Stimulated activated CD4-positive, alpha-beta T cell treated with anti-CD3 and anti-CD28 coated beads, TNF-alpha, amount 100 ng/mL, for 4 hours (primary cell): Measurements from ENCODE around the gene NDUFS3.
"Not testable (repeated sequence)": the region's sequence is repeated elsewhere in the genome, so short reads cannot be mapped to it uniquely, and the experiment has no call there.

ENCODE experiments used
- DNase-seq, 3 experiments: peaks; one replicate each; pipeline ENCODE4 v3.0.0-alpha.2; 2020; ENCODE audit warnings: low read depth in 3 of 3

NDUFS3 gene

DNA sequence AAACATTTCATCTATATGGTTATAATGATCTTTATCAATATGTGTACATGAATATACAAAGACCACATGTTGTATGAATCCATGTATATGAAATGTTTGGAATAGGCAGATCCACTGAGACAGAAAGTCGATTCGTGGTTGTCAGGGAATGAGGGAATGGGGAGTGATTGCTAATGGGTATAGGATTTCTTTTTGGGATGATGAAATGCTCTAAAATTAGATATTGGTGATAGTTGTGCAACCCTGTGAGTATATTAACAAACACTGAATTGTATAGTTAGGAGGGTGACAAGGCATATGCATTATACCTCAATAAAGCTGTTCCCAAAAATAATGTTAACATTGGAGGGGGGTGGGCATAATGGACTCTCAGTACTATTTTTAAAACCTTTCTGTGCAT lies 18.4 kb upstream of the NDUFS3 start:
- DNase-seq, result no peak

- not testable (repeated sequence) for DNase-seq
Observed at GRCh38 chr11:47562393-47562792, 16.5 kb upstream of the NDUFS3 start.

DNA sequence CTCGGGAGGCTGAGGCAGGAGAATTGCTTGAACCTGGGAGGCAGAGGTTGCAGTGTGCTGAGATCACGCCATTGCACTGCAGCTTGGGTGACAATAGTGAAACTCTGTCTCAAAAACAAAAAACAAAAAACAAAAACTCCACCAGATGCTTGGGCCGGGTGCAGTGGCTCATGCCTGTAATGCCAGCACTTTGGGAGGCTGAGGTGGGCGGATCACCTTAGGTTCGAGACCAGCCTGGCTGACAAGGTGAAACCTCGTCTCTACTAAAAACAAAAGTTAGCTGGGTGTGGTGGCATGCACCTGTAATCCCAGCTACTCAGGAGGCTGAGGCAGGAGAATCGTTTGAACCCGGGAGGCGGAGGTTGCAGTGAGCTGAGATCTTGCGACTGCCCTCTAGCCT lies 14.5 kb upstream of the NDUFS3 start:
- DNase-seq, result not testable (repeated sequence)

GRCh38 chr11:47564933-47565339 lies 13.9 kb upstream of the NDUFS3 start:
- no peak for DNase-seq

GRCh38 chr11:47565340-47566148 lies 13.3 kb upstream of the NDUFS3 start, which contains the start of gene PTPMT1:
Gene PTPMT1, plus strand, starts transcription at chr11:47565599. Its CDS starts 24 bp downstream, at chr11:47565623.
- DNase-seq, result peak; percentile 18 to 50 (median 23)

DNA sequence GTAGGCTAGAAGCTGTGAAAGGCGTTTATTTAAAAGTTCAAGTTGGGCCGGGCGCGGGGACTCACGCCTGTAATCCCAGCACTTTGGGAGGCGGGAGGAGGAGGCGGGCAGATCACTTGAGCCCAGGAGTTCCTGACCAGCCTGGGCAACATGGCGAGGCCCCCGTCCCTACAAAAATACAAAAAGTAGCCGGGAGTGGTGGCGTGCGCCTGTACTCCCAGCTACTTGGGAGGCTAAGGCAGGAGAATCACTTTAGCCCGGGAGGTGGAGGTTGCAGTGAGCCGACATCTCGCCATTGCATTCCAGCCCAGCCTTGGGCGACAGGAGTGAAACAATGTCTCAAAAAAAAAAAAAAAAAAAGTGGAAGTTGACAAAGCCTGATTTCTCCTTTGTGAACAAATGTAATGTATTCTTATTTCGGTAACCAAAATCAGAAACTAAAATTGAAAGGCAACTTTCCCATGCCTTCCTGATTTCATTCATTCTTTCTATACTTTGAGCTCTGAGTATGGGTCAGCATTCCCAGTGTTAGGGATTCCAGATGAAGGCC lies 12.7 kb upstream of the NDUFS3 start:
- DNase-seq, result no peak

DNA sequence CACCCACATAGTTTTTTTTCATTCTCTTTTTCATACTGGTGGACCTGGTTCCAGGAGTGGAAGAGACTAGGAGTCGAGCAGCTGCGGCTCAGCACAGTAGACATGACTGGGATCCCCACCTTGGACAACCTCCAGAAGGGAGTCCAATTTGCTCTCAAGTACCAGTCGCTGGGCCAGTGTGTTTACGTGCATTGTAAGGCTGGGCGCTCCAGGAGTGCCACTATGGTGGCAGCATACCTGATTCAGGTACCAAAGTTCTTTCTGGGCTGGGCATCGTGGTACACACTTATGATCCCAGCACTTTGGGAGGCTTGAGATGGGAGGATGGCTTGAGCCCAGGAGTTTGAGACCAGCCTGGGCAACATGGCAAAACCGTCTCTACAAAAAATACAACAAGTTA lies 9.2 kb upstream of the NDUFS3 start:
- no peak for DNase-seq

- DNase-seq, result no peak
Observed at GRCh38 chr11:47570651-47571356, 8.1 kb upstream of the NDUFS3 start.

- no peak for DNase-seq
Observed at GRCh38 chr11:47571357-47571729, 7.5 kb upstream of the NDUFS3 start.

DNA sequence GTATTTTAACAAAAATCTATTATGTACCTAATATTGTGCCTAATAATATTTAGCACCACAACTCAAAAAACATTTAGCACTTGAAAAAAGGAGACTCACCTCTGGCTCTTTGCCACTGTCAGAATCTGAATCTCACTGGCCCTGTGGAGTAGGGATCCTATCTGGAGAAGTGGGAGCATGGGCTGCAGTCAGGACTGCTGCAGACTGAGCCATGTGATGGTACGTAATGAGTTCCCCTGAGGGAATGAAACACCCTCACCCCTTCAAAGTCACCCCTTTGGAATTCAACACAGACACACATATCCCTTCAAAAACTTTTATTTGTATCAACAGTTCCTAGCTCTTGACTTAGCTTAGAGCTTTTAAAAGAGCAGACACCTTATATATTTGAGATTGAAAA lies 7.0 kb upstream of the NDUFS3 start:
- DNase-seq, result no peak

DNA sequence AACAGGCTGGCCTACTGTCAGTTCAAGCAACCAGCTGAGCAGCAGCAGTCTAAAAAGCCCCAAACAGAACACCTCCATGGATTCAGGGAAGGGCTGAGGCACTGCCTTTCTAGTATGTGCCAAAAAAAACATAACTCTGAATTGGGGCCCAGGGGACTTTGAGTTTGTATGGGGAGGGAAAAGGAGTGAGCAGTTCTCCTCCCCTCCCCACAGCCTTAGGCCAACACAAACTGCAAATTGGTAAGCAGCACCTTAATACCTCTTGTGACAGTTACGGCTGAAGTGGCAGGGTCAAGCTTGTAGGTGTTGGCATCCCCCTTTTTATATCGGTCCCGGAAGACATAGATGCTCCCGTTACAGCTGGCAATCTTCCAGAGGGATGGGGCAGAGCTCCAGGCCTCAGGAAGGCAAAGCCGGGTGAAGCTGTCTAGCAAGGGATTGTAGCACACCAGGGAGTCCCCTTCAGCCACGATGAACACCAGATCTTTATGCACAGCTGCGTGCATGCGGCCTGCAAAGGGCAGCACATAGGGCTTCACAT lies 6.1 kb upstream of the NDUFS3 start:
- no peak for DNase-seq

DNA sequence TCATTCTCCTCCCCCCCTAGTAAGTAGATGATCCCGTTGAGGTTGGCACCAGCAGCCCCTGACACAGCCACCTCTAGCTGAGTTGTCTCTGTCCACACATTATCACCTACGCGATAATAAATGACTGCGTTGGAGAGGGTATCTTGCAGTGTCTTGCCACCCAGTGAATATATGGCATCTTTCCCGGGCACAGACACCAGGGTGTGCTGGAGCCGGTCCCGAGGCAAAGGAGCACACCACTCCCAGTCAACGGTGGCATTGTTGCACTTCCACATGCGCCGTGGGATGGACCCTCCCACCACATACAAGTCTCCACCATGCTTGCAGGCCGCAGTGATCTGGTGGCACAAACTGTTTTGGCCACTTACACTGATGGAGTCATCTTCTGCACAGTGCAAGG lies 5.6 kb upstream of the NDUFS3 start:
- DNase-seq, result no peak

DNA sequence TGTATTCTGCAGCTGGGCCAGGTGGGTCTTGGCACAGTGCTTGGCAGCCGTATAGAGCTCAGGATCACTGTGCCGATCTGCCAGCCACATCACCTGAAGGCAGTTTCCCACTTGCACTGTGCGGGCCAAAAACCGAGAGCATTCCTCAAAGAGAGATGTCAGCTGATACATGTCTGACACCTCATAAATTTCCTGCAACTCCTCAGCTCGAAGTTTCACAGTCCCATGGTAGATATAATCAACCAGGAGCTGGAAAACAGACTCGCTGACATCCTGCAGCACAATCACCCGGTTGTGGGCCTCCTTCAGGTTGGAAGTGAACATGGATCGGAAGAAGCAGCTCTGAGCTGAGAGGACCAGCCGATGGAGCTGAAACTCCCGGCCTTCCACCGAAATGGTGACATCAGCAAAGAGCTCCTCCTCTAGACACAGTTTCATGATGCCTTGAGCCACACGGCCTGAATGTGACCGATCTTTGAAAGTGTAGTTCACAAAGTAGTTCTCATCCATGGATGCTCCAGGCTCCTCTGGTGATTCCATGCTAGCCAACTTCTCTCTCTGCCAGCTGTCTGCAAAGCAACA lies 1.3 kb upstream of the NDUFS3 start:
- no peak for DNase-seq

DNA sequence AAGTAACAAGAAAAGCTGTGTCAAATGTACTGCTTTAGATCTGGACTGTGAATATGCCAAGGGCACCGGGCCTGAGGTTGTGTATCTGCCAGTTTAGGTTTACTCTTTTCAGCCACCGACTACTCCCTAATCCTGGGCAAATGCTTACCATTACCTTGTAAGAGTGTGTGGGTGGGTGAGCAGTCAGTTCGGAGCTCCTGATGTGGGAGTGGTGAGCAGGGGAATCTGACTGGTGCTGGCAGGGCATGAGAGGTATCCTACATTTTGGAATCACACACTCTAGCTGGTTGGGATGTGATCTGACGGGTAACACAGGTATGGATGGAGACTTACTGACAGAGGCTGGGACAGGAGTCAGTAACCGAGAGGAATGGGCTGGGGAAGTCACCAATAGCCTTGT lies 5.0 kb downstream of the NDUFS3 start:
- no peak for DNase-seq

- no peak for DNase-seq
Observed at GRCh38 chr11:47586098-47586855, 7.4 kb downstream of the NDUFS3 start, which contains the start of gene FAM180B. Gene FAM180B, plus strand, starts transcription at chr11:47586678. Its CDS starts 91 bp downstream, at chr11:47586769.

GRCh38 chr11:47587039-47587716 lies 8.3 kb downstream of the NDUFS3 start:
- DNase-seq, result no peak

GRCh38 chr11:47587723-47588326 lies 9.0 kb downstream of the NDUFS3 start:
- DNase-seq, result no peak

DNA sequence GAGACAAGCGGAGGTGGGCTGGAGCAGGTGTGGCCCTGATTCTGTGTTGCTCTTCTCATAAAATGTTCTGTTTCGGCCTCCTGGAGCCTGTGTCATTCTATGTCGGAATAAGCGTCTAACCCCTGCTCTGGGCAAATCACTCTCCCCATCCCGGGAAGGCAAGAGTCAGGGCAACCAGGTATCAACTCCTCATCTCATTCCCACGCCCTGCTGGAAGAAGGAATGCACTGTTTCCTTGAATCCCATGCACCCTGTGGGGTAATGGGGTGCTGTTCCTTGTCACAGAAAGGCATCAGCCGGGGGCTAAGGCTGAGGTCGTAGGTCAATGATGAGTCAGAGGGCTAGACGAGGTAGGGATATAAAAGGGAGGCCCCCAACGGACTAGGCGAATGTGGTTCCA lies 10.2 kb downstream of the NDUFS3 start:
- no peak for DNase-seq

DNA sequence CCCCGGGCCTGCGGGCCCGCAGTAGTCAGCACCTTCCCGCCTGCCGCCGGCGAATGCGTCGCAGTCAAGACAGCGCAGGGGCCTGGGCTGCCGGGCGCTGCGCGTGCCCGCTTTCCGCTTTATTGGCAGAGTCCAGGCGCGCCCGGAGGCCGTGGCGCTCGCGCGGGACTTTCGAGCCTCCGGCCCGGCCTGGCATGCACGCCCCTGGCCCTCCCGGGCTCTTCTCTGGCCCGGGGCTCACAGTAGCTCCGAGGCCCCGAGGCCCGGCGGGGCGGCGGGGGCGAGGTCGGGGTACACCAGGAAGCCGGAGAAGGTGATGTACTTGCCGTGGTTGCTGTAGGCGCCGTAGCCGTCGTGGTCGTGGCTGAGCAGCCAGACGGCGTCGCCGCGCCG lies 10.7 kb downstream of the NDUFS3 start:
- DNase-seq, result no peak
